Loucy (cell line): Measurements from ENCODE around the gene DIPK1A.

Experiments
- H2AFZ ChIP-seq: fragments of 200-600 bp; sonication (generic); 2 replicates; pipeline ENCODE4 v1.6.0; 2016; ENCODE audit warnings: antibody characterized with exemption, mild to moderate bottlenecking, low read length, moderate library complexity
- H3F3A ChIP-seq: fragments of 200-600 bp; 2 replicates; pipeline ENCODE4 v1.6.0; 2016; ENCODE audit warnings: antibody characterized with exemption, low read depth, mild to moderate bottlenecking
- H3K27me3 ChIP-seq: fragments of 200-600 bp; sonication (generic); 2 replicates; pipeline ENCODE4 v1.6.1; 2014; ENCODE audit warnings: low read length, mild to moderate bottlenecking; ENCODE audit not compliant: insufficient read depth, poor library complexity, severe bottlenecking
- H3K36me3 ChIP-seq: fragments of 200-600 bp; sonication (generic); 2 replicates; pipeline ENCODE4 v1.6.1; 2016; ENCODE audit warnings: low read length; ENCODE audit not compliant: insufficient read depth
- H3K4me1 ChIP-seq: fragments of 200-600 bp; sonication (generic); 2 replicates; pipeline ENCODE4 v1.5.1; 2014; ENCODE audit warnings: low read length, mild to moderate bottlenecking; ENCODE audit not compliant: insufficient read depth, poor library complexity, severe bottlenecking
- H3K4me2 ChIP-seq: fragments of 200-600 bp; sonication (generic); 2 replicates; pipeline ENCODE4 v1.6.0; 2014; ENCODE audit warnings: antibody characterized with exemption, low read length, low read depth, mild to moderate bottlenecking; ENCODE audit not compliant: poor library complexity, severe bottlenecking
- H3K4me3 ChIP-seq: fragments of 200-600 bp; sonication (generic); 2 replicates; pipeline ENCODE4 v1.5.1; 2014; ENCODE audit warnings: low read length, mild to moderate bottlenecking, mixed read lengths; ENCODE audit not compliant: poor library complexity, severe bottlenecking
- H3K79me2 ChIP-seq: fragments of 200-600 bp; sonication (generic); 2 replicates; pipeline ENCODE4 v1.6.1; 2014; ENCODE audit warnings: low read length; ENCODE audit not compliant: insufficient read depth
- H3K9ac ChIP-seq: fragments of 200-600 bp; sonication (generic); 2 replicates; pipeline ENCODE4 v1.6.0; 2014; ENCODE audit warnings: mild to moderate bottlenecking, low read depth, low read length, moderate library complexity; ENCODE audit not compliant: poor library complexity, severe bottlenecking
- H3K9me2 ChIP-seq: fragments of 200-600 bp; sonication (generic); replicated peaks from 2 replicates; pipeline ENCODE4 v1.6.1; 2016; ENCODE audit warnings: low read depth, low read length, mixed read lengths
- H3K9me3 ChIP-seq: fragments of 200-600 bp; sonication (generic); 2 replicates; pipeline ENCODE4 v1.6.1; 2014; ENCODE audit warnings: mild to moderate bottlenecking, antibody characterized with exemption, low read length, low read depth; ENCODE audit not compliant: insufficient read depth
- H4K20me1 ChIP-seq: fragments of 200-600 bp; sonication (generic); 2 replicates; pipeline ENCODE4 v1.6.0; 2014; ENCODE audit warnings: antibody characterized with exemption, low read length, mild to moderate bottlenecking; ENCODE audit not compliant: insufficient read depth, poor library complexity, severe bottlenecking
- CTCF ChIP-seq: fragments of 200-600 bp; sonication (generic); conservative IDR thresholded peaks from 2 replicates; pipeline ENCODE4 v1.5.1; 2014; ENCODE audit warnings: mild to moderate bottlenecking, antibody characterized with exemption, low read length
- EZH2phosphoT487 ChIP-seq: fragments of 200-600 bp; IDR thresholded peaks from 2 replicates; pipeline ENCODE4 v1.6.1; 2018; ENCODE audit warnings: antibody characterized with exemption, mild to moderate bottlenecking, moderate library complexity, borderline replicate concordance

The DIPK1A gene

GRCh38 chr1:92970990-92971689, 9.9 kb upstream of the DIPK1A start:
- no peak overlapping the region for H3K4me2 ChIP-seq
- no peaks in the 10 kb centered on the region for H3K9me3 ChIP-seq
- H2AFZ ChIP-seq = no peak overlapping the region

GRCh38 chr1:92969517-92969916, 8.3 kb upstream of the DIPK1A start:
- Histone ChIP-seq H3K4me2 (no peak overlapping the region), H3K27me3 (no peaks in the 10 kb centered on the region), H3K4me3 (no peak overlapping the region), H3K4me1 (peaks cover 19% of the 10 kb centered on the region), H3K36me3 (no peaks in the 10 kb centered on the region), H3K9ac (no peak overlapping the region), H4K20me1 (no peaks in the 10 kb centered on the region), H3K9me2 (no peaks in the 10 kb centered on the region), H2AFZ (no peak overlapping the region), H3K9me3 (no peaks in the 10 kb centered on the region), H3K79me2 (no peaks in the 10 kb centered on the region), H3F3A (no peaks in the 10 kb centered on the region)
- TF ChIP-seq CTCF (no peak), EZH2phosphoT487 (no peak)

More at GRCh38 chr1:92970990-92971689, 9.9 kb upstream of the DIPK1A start:
- no peak overlapping the region for H3K9ac ChIP-seq
- H3F3A ChIP-seq = no peaks in the 10 kb centered on the region
- no peak overlapping the region for H3K4me3 ChIP-seq
- no peaks in the 10 kb centered on the region for H3K27me3 ChIP-seq
- no peaks in the 10 kb centered on the region for H3K9me2 ChIP-seq
- TF ChIP-seq EZH2phosphoT487 (no peak), CTCF (no peak)
- no peaks in the 10 kb centered on the region for H3K79me2 ChIP-seq
- no peaks in the 10 kb centered on the region for H3K36me3 ChIP-seq
- H3K4me1 ChIP-seq = peaks cover 6% of the 10 kb centered on the region
- H4K20me1 ChIP-seq = no peaks in the 10 kb centered on the region

- Histone ChIP-seq H3K79me2 (no peaks in the 10 kb centered on the region), H3K4me3 (no peak overlapping the region), H4K20me1 (no peaks in the 10 kb centered on the region), H3K9me2 (no peaks in the 10 kb centered on the region), H3K4me2 (no peak overlapping the region), H3F3A (no peaks in the 10 kb centered on the region), H2AFZ (peak overlapping the region; percentile 42; the same call in 1 of the 2 replicates), H3K36me3 (no peaks in the 10 kb centered on the region), H3K4me1 (peaks cover 30% of the 10 kb centered on the region), H3K27me3 (no peaks in the 10 kb centered on the region), H3K9me3 (no peaks in the 10 kb centered on the region), H3K9ac (no peak overlapping the region)
- no peak for TF ChIP-seq EZH2phosphoT487
- TF ChIP-seq CTCF = peak; percentile 77
These were observed 7.1 kb upstream of the DIPK1A start for GRCh38 chr1:92968138-92969032.
